GM10266 (cell line): ENCODE results near the gene BSX.

Source experiments
- DNase-seq: peaks from one replicate; pipeline ENCODE4 v3.0.0; 2012; ENCODE audit errors: extremely low spot score
- TF ChIP-seq, protein P1 (sequence below): IDR thresholded peaks from 2 replicates; pipeline ENCODE4 v1.5.1; 2012; ENCODE audit warnings: mild to moderate bottlenecking, low read depth; ENCODE audit not compliant: control insufficient read depth, insufficient read depth; ENCODE audit errors: missing control alignments

The BSX gene

DNA sequence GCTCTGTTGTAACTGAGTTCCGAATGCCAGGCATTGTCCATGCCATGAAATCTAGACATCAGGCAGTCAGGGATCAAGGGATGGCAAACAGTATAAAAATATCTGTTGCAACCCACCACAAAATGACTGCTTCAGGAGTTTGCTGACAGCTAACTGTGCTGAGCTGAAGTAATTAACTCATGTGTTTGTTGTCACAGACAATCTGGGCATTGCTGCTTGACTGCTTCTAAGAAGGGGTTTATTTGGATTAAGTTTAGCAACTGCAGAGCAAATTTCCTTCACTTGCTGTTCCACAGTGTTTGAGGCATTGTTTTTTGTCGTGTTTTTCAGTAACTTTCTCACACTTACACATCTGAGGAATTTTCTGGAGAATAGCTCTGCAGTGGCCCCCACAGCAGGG lies 30.4 kb downstream of the BSX start:
- TF ChIP-seq, protein P1, sequence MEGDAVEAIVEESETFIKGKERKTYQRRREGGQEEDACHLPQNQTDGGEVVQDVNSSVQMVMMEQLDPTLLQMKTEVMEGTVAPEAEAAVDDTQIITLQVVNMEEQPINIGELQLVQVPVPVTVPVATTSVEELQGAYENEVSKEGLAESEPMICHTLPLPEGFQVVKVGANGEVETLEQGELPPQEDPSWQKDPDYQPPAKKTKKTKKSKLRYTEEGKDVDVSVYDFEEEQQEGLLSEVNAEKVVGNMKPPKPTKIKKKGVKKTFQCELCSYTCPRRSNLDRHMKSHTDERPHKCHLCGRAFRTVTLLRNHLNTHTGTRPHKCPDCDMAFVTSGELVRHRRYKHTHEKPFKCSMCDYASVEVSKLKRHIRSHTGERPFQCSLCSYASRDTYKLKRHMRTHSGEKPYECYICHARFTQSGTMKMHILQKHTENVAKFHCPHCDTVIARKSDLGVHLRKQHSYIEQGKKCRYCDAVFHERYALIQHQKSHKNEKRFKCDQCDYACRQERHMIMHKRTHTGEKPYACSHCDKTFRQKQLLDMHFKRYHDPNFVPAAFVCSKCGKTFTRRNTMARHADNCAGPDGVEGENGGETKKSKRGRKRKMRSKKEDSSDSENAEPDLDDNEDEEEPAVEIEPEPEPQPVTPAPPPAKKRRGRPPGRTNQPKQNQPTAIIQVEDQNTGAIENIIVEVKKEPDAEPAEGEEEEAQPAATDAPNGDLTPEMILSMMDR: no peak
- DNase-seq: no peak

GRCh38 chr11:122938557-122938956 lies 43.1 kb downstream of the BSX start:
- TF ChIP-seq, protein P1: no peak

GRCh38 chr11:122937983-122938382 lies 43.7 kb downstream of the BSX start:
- TF ChIP-seq, protein P1: no peak
- DNase-seq: no peak

More at GRCh38 chr11:122938557-122938956, 43.1 kb downstream of the BSX start:
- DNase-seq: no peak

GRCh38 chr11:122933416-122933815 lies 48.2 kb downstream of the BSX start:
- TF ChIP-seq, protein P1: no peak
- no peak for DNase-seq

DNA sequence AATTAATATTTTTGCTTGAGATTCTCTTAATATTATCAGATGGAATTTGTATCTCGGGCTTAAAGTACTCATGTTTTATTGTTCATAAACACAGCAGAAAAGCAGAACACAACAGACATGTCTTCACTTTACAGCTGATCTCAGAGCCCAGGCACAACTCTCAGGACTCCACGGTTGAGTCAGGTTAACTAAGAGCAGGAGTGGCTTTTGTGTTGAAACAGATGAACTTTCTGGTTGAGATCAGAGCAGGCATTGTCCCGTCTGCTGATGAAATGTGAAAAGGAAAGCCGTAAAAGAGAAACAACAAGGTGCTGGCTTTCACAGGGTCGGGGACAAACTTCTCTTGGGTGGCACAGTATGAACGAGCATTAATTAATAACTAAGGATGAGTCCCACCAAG lies 50.1 kb downstream of the BSX start:
- no peak for DNase-seq
- TF ChIP-seq, protein P1: no peak
